H9 (cell line): ENCODE data around the gene ANKRD62. TPM values are rescaled to one million over a fixed set of nuclear protein-coding genes. Genes with fewer than 3 reads are reported as not detected.

Experiments
- DNase-seq: peaks from one replicate; pipeline ENCODE4 v3.0.0-alpha.2; 2017
- H2AFZ ChIP-seq: one replicate; pipeline ENCODE4 v1.6.1; 2013; ENCODE audit warnings: mild to moderate bottlenecking, low read length, control low read depth, moderate library complexity
- H2AK5ac ChIP-seq: 2 replicates; pipeline ENCODE4 v1.6.1; 2013; ENCODE audit warnings: low read length, control low read depth, mixed read lengths; ENCODE audit not compliant: insufficient read length
- H2BK120ac ChIP-seq: one replicate; pipeline ENCODE4 v1.6.1; 2013; ENCODE audit warnings: low read depth, mild to moderate bottlenecking, low read length, control low read depth, inconsistent platforms; ENCODE audit not compliant: poor library complexity, severe bottlenecking
- H2BK12ac ChIP-seq: 2 replicates; pipeline ENCODE4 v1.6.1; 2013; ENCODE audit warnings: low read length, control low read depth, mixed read lengths, low read depth; ENCODE audit not compliant: insufficient read length
- H2BK15ac ChIP-seq: 2 replicates; pipeline ENCODE4 v1.6.1; 2013; ENCODE audit warnings: low read depth, low read length, control low read depth
- H2BK20ac ChIP-seq: one replicate; pipeline ENCODE4 v1.6.1; 2013; ENCODE audit warnings: low read depth, mild to moderate bottlenecking, low read length, control low read depth, inconsistent platforms; ENCODE audit not compliant: poor library complexity, severe bottlenecking
- H2BK5ac ChIP-seq: 2 replicates; pipeline ENCODE4 v1.6.1; 2013; ENCODE audit warnings: low read length, control low read depth, mixed read lengths; ENCODE audit not compliant: insufficient read length
- H3K14ac ChIP-seq: 2 replicates; pipeline ENCODE4 v1.6.1; 2013; ENCODE audit warnings: low read length, control low read depth; ENCODE audit not compliant: insufficient read depth
- H3K18ac ChIP-seq: 2 replicates; pipeline ENCODE4 v1.6.1; 2013; ENCODE audit warnings: low read depth, mild to moderate bottlenecking, mixed read lengths, low read length, control low read depth; ENCODE audit not compliant: insufficient read length
- H3K23ac ChIP-seq: 2 replicates; pipeline ENCODE4 v1.6.1; 2013; ENCODE audit warnings: low read length, control low read depth, mixed read lengths, low read depth; ENCODE audit not compliant: insufficient read length
- H3K23me2 ChIP-seq: 2 replicates; pipeline ENCODE4 v1.6.1; 2013; ENCODE audit warnings: low read depth, mild to moderate bottlenecking, mixed read lengths, low read length, control low read depth; ENCODE audit not compliant: insufficient read length, poor library complexity, severe bottlenecking
- H3K27ac ChIP-seq: 2 replicates; pipeline ENCODE4 v1.5.1; 2013; ENCODE audit warnings: low read length, control low read depth, mixed read lengths, low read depth; ENCODE audit not compliant: insufficient read length
- H3K27me3 ChIP-seq: 2 replicates; pipeline ENCODE4 v1.6.1; 2013; ENCODE audit warnings: low read length, control low read depth, inconsistent platforms; ENCODE audit not compliant: insufficient read depth
- H3K4ac ChIP-seq: 2 replicates; pipeline ENCODE4 v1.6.1; 2013; ENCODE audit warnings: low read depth, mild to moderate bottlenecking, control low read depth, inconsistent platforms, low read length, moderate library complexity
- H3K4me1 ChIP-seq: 2 replicates; pipeline ENCODE4 v1.6.1; 2013; ENCODE audit warnings: low read length, control low read depth, inconsistent platforms; ENCODE audit not compliant: insufficient read depth
- H3K4me2 ChIP-seq: 2 replicates; pipeline ENCODE4 v1.6.1; 2013; ENCODE audit warnings: low read length, control low read depth, mixed read lengths; ENCODE audit not compliant: insufficient read length, insufficient read depth
- H3K56ac ChIP-seq: 2 replicates; pipeline ENCODE4 v1.6.1; 2013; ENCODE audit warnings: low read depth, mild to moderate bottlenecking, mixed read lengths, low read length, control low read depth; ENCODE audit not compliant: insufficient read length
- H3K79me1 ChIP-seq: 2 replicates; pipeline ENCODE4 v1.6.1; 2013; ENCODE audit warnings: low read depth, mild to moderate bottlenecking, moderate library complexity, low read length, control low read depth, inconsistent platforms; ENCODE audit not compliant: insufficient read depth, poor library complexity, severe bottlenecking
- H3K79me2 ChIP-seq: 2 replicates; pipeline ENCODE4 v1.6.1; 2013; ENCODE audit warnings: low read length, control low read depth, inconsistent platforms; ENCODE audit not compliant: insufficient read depth
- H3K9ac ChIP-seq: 2 replicates; pipeline ENCODE4 v1.6.1; 2013; ENCODE audit warnings: low read length, control low read depth, mixed read lengths; ENCODE audit not compliant: insufficient read length; ENCODE audit errors: extremely low read depth
- H3K9me3 ChIP-seq: one replicate; pipeline ENCODE4 v1.6.1; 2013; ENCODE audit warnings: low read depth, low read length, inconsistent platforms; ENCODE audit not compliant: control insufficient read depth
- H3T11ph ChIP-seq: one replicate; pipeline ENCODE4 v1.6.1; 2013; ENCODE audit warnings: mild to moderate bottlenecking, low read length, control low read depth, inconsistent platforms
- H4K20me1 ChIP-seq: one replicate; pipeline ENCODE4 v1.6.1; 2013; ENCODE audit not compliant: control insufficient read depth, insufficient read length, insufficient read depth
- H4K5ac ChIP-seq: 2 replicates; pipeline ENCODE4 v1.6.1; 2013; ENCODE audit warnings: low read depth, mild to moderate bottlenecking, mixed read lengths, low read length, control low read depth; ENCODE audit not compliant: insufficient read length
- H4K8ac ChIP-seq: replicated peaks from 2 replicates; pipeline ENCODE4 v1.6.1; 2013; ENCODE audit warnings: low read length, control low read depth, mixed read lengths, low read depth; ENCODE audit not compliant: insufficient read length
- H4K91ac ChIP-seq: 2 replicates; pipeline ENCODE4 v1.6.1; 2013; ENCODE audit warnings: low read depth, mild to moderate bottlenecking, moderate library complexity, mixed read lengths, low read length, control low read depth; ENCODE audit not compliant: insufficient read length
- H3K27ac Mint-ChIP-seq, 3 experiments: 2 replicates in 2 of 3; 3 replicates in 1 of 3; pipeline ENCODE4 v1.8.0; 2020 to 2021; ENCODE audit warnings: mixed read lengths in 3 of 3, mild to moderate bottlenecking in 1 of 3, moderate library complexity in 1 of 3
- H3K27me3 Mint-ChIP-seq: 2 replicates; pipeline ENCODE4 v1.8.0; 2021; ENCODE audit warnings: low read depth, mild to moderate bottlenecking, moderate library complexity, mixed read lengths
- H3K36me3 Mint-ChIP-seq, 3 experiments: 2 replicates in 2 of 3; 3 replicates in 1 of 3; pipeline ENCODE4 v1.8.0; 2020 to 2021; ENCODE audit warnings: low read depth in 3 of 3, mixed read lengths in 3 of 3; ENCODE audit not compliant: insufficient read depth in 1 of 3
- H3K4me1 Mint-ChIP-seq, 2 experiments: 2 replicates each; pipeline ENCODE4 v1.8.0; 2020; ENCODE audit warnings: mixed read lengths in 2 of 2
- H3K4me3 Mint-ChIP-seq, 2 experiments: 2 replicates in 1 of 2; 3 replicates in 1 of 2; pipeline ENCODE4 v1.8.0; 2020 to 2021; ENCODE audit warnings: mild to moderate bottlenecking in 2 of 2, mixed read lengths in 2 of 2, moderate library complexity in 1 of 2
- H3K9me3 Mint-ChIP-seq, 2 experiments: 2 replicates in 1 of 2; 3 replicates in 1 of 2; pipeline ENCODE4 v1.8.0; 2020; ENCODE audit warnings: mild to moderate bottlenecking in 2 of 2, mixed read lengths in 2 of 2, moderate library complexity in 1 of 2
- WGBS: extraction: QIAGEN DNeasy Blood & Tissue Kit; methylation state at CpG from one replicate; pipeline ENCODE4 v1.1.7; 2013; ENCODE audit warnings: missing lambda C conversion rate, low lambda C conversion rate, mixed read lengths; ENCODE audit not compliant: insufficient read length; ENCODE audit errors: extremely low coverage; 5-methylcytosine and 5-hydroxymethylcytosine counted together
- total RNA-seq: library from RNA; stranded (reverse); gene quantifications from 2 replicates; pipeline ENCODE4 v1.2.1, GENCODE V29; 2021
- TF ChIP-seq, protein P1 (sequence below): fragments of 200-600 bp; sonication (generic); conservative IDR thresholded peaks from 3 replicates; pipeline ENCODE4 v1.8.0; 2021; ENCODE audit warnings: antibody characterized with exemption, mild to moderate bottlenecking

The ANKRD62 gene
- total RNA-seq, 1 experiment from 2014 or later, result not detected

DNA sequence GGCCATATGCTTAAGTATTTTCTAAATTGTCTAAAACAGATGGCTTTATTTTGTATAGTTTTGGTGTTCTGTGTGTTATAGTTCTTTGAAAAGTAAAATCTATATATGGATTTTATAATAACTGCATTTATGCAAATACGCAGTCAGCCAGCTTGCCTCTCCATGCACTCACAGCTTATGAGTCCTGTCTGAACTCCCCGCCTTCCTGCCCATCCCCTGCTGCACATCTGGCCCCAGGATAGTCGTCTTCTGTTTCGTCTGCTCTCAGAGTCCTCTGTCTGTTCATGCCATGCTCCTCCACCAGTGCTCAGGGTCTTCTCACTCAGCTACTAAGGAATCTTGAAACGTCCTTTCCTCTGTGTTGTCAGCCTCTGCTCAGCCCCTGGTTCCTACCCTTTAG, 28.2 kb upstream of the ANKRD62 start:
- H3K4me3 Mint-ChIP-seq, result no peak overlapping the region

More for the DNA sequence above, 28.2 kb upstream of the ANKRD62 start:
- Histone ChIP-seq H4K20me1 (no peaks in the 10 kb centered on the region), H3K27me3 (no peaks in the 10 kb centered on the region), H3K14ac (no peak overlapping the region), H3K23ac (no peak overlapping the region), H3K23me2 (no peaks in the 10 kb centered on the region), H3K79me1 (no peaks in the 10 kb centered on the region), H3K56ac (no peak overlapping the region), H2BK15ac (no peak overlapping the region), H4K5ac (no peak overlapping the region), H3K4ac (no peak overlapping the region), H3K4me1 (no peaks in the 10 kb centered on the region), H3K18ac (no peak overlapping the region), H2AK5ac (no peak overlapping the region), H2BK120ac (no peak overlapping the region), H2BK5ac (no peak overlapping the region), H3K27ac (no peak overlapping the region), H3K79me2 (no peaks in the 10 kb centered on the region), H3K9ac (no peak overlapping the region), H3T11ph (no peak overlapping the region), H3K9me3 (no peaks in the 10 kb centered on the region), H2BK20ac (no peak overlapping the region), H3K4me2 (no peak overlapping the region), H4K8ac (no peak overlapping the region), H2BK12ac (no peak overlapping the region), H4K91ac (no peak overlapping the region), H2AFZ (no peak overlapping the region)
- Mint-ChIP-seq H3K4me1 (no peaks in the 10 kb centered on the region), H3K9me3 (no peaks in the 10 kb centered on the region; a peak in 1 of 5 replicates), H3K27me3 (peaks cover 2% of the 10 kb centered on the region), H3K27ac (no peak overlapping the region), H3K36me3 (no peaks in the 10 kb centered on the region)
- TF ChIP-seq, protein P1, sequence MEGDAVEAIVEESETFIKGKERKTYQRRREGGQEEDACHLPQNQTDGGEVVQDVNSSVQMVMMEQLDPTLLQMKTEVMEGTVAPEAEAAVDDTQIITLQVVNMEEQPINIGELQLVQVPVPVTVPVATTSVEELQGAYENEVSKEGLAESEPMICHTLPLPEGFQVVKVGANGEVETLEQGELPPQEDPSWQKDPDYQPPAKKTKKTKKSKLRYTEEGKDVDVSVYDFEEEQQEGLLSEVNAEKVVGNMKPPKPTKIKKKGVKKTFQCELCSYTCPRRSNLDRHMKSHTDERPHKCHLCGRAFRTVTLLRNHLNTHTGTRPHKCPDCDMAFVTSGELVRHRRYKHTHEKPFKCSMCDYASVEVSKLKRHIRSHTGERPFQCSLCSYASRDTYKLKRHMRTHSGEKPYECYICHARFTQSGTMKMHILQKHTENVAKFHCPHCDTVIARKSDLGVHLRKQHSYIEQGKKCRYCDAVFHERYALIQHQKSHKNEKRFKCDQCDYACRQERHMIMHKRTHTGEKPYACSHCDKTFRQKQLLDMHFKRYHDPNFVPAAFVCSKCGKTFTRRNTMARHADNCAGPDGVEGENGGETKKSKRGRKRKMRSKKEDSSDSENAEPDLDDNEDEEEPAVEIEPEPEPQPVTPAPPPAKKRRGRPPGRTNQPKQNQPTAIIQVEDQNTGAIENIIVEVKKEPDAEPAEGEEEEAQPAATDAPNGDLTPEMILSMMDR, result no peak
- no CpG with 5 or more reads among the region's 5 CpGs for WGBS
- DNase-seq, result no peak
